Calu3 (cell line): ENCODE results near the gene GAPDH. TPM values are rescaled to one million over a fixed set of nuclear protein-coding genes. Genes with fewer than 3 reads are reported as not detected.
"Not testable (repeated sequence)": the region's sequence is repeated elsewhere in the genome, so short reads cannot be mapped to it uniquely, and the experiment has no call there.

Experiments
- Bru-seq: library from RNA; stranded (reverse); fragments of 400-500 nt; gene quantifications from one replicate; lab custom pipeline; 2021; lab: Mats Ljungman, UMichigan
- BruChase-seq, 2 experiments: library from RNA; stranded (reverse); fragments of 400-500 nt; gene quantifications; one replicate each; lab custom pipeline; 2021; lab: Mats Ljungman, UMichigan
- BruUV-seq: library from RNA; stranded (reverse); fragments of 400-500 nt; replicated peaks from 2 replicates; lab custom pipeline; 2021; lab: Mats Ljungman, UMichigan
- CTCF ChIA-PET: fragments of 300-600 bp; sonication (Branson Sonifier 250); formaldehyde crosslinking; loops from one replicate; lab custom pipeline; 2022; ENCODE audit warnings: antibody characterized with exemption; lab: Charles Lee
- DNase-seq: peaks from one replicate; pipeline ENCODE4 v3.0.0; 2022
- H3K27ac Mint-ChIP-seq: one replicate; pipeline ENCODE4 v1.8.0; 2022; ENCODE audit warnings: mixed read lengths; ENCODE audit not compliant: unreplicated experiment
- H3K27me3 Mint-ChIP-seq: one replicate; pipeline ENCODE4 v1.8.0; 2022; ENCODE audit warnings: mixed read lengths; ENCODE audit not compliant: unreplicated experiment
- H3K36me3 Mint-ChIP-seq: one replicate; pipeline ENCODE4 v1.8.0; 2022; ENCODE audit warnings: mild to moderate bottlenecking, moderate library complexity, mixed read lengths; ENCODE audit not compliant: insufficient read depth, unreplicated experiment
- H3K4me1 Mint-ChIP-seq: one replicate; pipeline ENCODE4 v1.8.0; 2022; ENCODE audit warnings: mild to moderate bottlenecking, low read depth, mixed read lengths; ENCODE audit not compliant: unreplicated experiment
- H3K4me3 Mint-ChIP-seq: one replicate; pipeline ENCODE4 v1.8.0; 2022; ENCODE audit warnings: mild to moderate bottlenecking, low read depth, moderate library complexity, mixed read lengths; ENCODE audit not compliant: unreplicated experiment
- H3K9me3 Mint-ChIP-seq: one replicate; pipeline ENCODE4 v1.8.0; 2022; ENCODE audit warnings: low read depth, mixed read lengths; ENCODE audit not compliant: unreplicated experiment
- intact Hi-C: fragments of 100-400 bp; cut with micrococcal nuclease; formaldehyde crosslinking; loops from one replicate; pipeline ENCODE4 v1.10.0; 2022; ENCODE audit not compliant: unreplicated experiment
- long read RNA-seq: library from polyadenylated mRNA; stranded (forward); transcript quantifications from one replicate; pipeline ENCODE4 v2.0.0, GENCODE V29; 2022
- total RNA-seq: library from RNA; stranded (reverse); gene quantifications from 2 replicates; pipeline ENCODE4 v1.2.3, GENCODE V29; 2022
- TF ChIP-seq, protein P1 (sequence below): fragments of 200-600 bp; IDR thresholded peaks from one replicate; pipeline ENCODE4 v1.8.0; 2022; ENCODE audit warnings: antibody characterized with exemption; ENCODE audit not compliant: unreplicated experiment

GAPDH gene
- total RNA-seq (2,412 and 2,552 TPM in 2 replicates), Bru-seq, nascent RNA (percentile 98 among the genes with signal in this experiment), BruChase-seq, experiment 1, labeled RNA remaining after a 6-hour chase (percentile 100 among the genes with signal in this experiment), BruChase-seq, experiment 2, labeled RNA remaining after a 2-hour chase (percentile 99 among the genes with signal in this experiment)
- long read RNA-seq, transcript GAPDH-205 (9 exons, 1,348 nt): minor isoform, 6 of 2,137 reads
- long read RNA-seq, transcript GAPDH-201 (9 exons, 1,875 nt): major isoform, 1,701 of 2,137 reads
- long read RNA-seq, transcript GAPDH-204 (8 exons, 1,256 nt): minor isoform, 141 of 2,137 reads
- long read RNA-seq, partial matches to known transcripts: 182 of 2,137 reads
- long read RNA-seq, other reads (novel, unspliced or antisense): 103 of 2,137 reads

DNA sequence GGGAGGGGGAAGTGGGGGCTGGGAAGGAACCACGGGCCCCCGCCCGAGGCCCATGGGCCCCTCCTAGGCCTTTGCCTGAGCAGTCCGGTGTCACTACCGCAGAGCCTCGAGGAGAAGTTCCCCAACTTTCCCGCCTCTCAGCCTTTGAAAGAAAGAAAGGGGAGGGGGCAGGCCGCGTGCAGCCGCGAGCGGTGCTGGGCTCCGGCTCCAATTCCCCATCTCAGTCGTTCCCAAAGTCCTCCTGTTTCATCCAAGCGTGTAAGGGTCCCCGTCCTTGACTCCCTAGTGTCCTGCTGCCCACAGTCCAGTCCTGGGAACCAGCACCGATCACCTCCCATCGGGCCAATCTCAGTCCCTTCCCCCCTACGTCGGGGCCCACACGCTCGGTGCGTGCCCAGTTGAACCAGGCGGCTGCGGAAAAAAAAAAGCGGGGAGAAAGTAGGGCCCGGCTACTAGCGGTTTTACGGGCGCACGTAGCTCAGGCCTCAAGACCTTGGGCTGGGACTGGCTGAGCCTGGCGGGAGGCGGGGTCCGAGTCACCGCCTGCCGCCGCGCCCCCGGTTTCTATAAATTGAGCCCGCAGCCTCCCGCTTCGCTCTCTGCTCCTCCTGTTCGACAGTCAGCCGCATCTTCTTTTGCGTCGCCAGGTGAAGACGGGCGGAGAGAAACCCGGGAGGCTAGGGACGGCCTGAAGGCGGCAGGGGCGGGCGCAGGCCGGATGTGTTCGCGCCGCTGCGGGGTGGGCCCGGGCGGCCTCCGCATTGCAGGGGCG lies at the start of gene GAPDH:
TSS of gene GAPDH (plus strand) at position 595 of the 772 bp plus-strand sequence. CDS start 316 bp downstream, outside the sequence.
- H3K9me3 Mint-ChIP-seq: no peaks in the 10 kb centered on the region
- BruUV-seq: no TSS peak
- peak within 1 kb of the TSS; percentile 89 for H3K27ac Mint-ChIP-seq
- peak; percentile 93 for DNase-seq
- intact Hi-C loops: loop anchor here (2.0 to 10.0 kb wide), 2 partner anchors 39 to 189 kb away; partner anchors contain the start of genes NCAPD2 and TNFRSF1A
- peak within 1 kb of the TSS; percentile 81 for H3K4me3 Mint-ChIP-seq
- TF ChIP-seq, protein P1, sequence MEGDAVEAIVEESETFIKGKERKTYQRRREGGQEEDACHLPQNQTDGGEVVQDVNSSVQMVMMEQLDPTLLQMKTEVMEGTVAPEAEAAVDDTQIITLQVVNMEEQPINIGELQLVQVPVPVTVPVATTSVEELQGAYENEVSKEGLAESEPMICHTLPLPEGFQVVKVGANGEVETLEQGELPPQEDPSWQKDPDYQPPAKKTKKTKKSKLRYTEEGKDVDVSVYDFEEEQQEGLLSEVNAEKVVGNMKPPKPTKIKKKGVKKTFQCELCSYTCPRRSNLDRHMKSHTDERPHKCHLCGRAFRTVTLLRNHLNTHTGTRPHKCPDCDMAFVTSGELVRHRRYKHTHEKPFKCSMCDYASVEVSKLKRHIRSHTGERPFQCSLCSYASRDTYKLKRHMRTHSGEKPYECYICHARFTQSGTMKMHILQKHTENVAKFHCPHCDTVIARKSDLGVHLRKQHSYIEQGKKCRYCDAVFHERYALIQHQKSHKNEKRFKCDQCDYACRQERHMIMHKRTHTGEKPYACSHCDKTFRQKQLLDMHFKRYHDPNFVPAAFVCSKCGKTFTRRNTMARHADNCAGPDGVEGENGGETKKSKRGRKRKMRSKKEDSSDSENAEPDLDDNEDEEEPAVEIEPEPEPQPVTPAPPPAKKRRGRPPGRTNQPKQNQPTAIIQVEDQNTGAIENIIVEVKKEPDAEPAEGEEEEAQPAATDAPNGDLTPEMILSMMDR: no peak
- H3K4me1 Mint-ChIP-seq: peaks cover 27% of the 10 kb centered on the region
- peaks cover 89% of the 10 kb centered on the region for H3K36me3 Mint-ChIP-seq
- CTCF ChIA-PET: interaction anchor here (0.6 to 2.0 kb wide), 6 partner anchors 20 to 80 kb away, joined by 3 to 7 read pairs (median 4); no protein-coding TSS in a partner anchor
- H3K27me3 Mint-ChIP-seq: no peaks in the 10 kb centered on the region

DNA sequence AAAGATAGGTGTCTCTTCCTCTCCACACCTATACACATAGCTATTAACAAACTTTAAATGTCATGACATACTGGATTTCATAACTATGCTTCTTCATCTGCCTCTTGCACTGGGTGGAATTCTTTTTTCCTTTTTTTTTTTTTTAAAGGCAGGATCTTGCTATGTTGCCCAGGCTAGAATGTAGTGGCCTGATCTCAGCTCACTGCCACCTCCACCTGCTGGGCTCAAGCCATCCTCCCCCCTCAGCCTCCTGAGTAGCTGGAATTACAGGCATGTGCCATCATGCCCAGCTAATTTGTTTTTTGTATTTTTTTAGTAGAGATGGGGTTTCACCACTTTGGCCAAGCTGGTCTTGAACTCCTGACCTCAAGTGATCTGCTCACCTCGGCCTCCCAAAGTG lies 46.1 kb upstream of the GAPDH start:
- CTCF ChIA-PET: no interaction called here
- H3K4me1 Mint-ChIP-seq: no peaks in the 10 kb centered on the region
- no TSS peak for BruUV-seq
- no peak overlapping the region for H3K4me3 Mint-ChIP-seq
- TF ChIP-seq, protein P1: no peak
- intact Hi-C loops: no loop called here
- no peak for DNase-seq
- no peak overlapping the region for H3K27ac Mint-ChIP-seq
- H3K27me3 Mint-ChIP-seq: no peaks in the 10 kb centered on the region
- peaks cover 17% of the 10 kb centered on the region for H3K36me3 Mint-ChIP-seq
- no peaks in the 10 kb centered on the region for H3K9me3 Mint-ChIP-seq

GRCh38 chr12:6489449-6489848 lies 44.9 kb upstream of the GAPDH start:
- intact Hi-C loops: no loop called here
- H3K4me1 Mint-ChIP-seq: no peaks in the 10 kb centered on the region
- H3K27ac Mint-ChIP-seq: no peak overlapping the region
- no peaks in the 10 kb centered on the region for H3K27me3 Mint-ChIP-seq
- no peaks in the 10 kb centered on the region for H3K9me3 Mint-ChIP-seq
- TF ChIP-seq, protein P1: no peak
- BruUV-seq: no TSS peak
- peaks cover 29% of the 10 kb centered on the region for H3K36me3 Mint-ChIP-seq
- H3K4me3 Mint-ChIP-seq: no peak overlapping the region
- CTCF ChIA-PET: interaction anchor here (0.7 kb wide), 1 partner anchor 310 kb away, joined by 3 read pairs; no protein-coding TSS in a partner anchor
- DNase-seq: no peak

DNA sequence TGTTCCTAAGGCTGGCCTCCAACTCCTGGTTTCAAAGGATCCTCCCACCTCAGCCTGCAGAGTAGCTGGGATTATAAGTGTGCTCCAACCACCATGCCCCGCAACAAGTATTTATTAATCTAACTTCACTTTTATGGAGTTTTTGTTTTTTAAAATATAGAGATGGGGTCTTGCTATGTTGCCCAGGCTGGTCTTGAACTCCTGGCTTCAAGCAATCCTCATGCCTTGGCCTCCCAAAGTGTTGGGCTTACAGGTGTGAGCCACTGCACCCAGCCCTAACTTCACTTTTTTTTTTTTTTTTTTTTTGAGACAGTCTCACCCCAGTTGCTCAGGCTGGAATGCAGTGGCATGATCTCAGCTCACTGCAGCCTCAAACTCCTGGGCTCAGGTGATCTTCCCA lies 43.6 kb upstream of the GAPDH start:
- H3K9me3 Mint-ChIP-seq, CTCF ChIA-PET, H3K4me3 Mint-ChIP-seq, H3K27me3 Mint-ChIP-seq, BruUV-seq, intact Hi-C loops, H3K27ac Mint-ChIP-seq, DNase-seq, H3K4me1 Mint-ChIP-seq: not testable (repeated sequence)
- H3K36me3 Mint-ChIP-seq: peaks cover 39% of the 10 kb centered on the region
